ENCODE measurements around the gene PKP3.
"Not testable (repeated sequence)": the region's sequence is repeated elsewhere in the genome, so short reads cannot be mapped to it uniquely, and the experiment has no call there.

The PKP3 gene, protein sequence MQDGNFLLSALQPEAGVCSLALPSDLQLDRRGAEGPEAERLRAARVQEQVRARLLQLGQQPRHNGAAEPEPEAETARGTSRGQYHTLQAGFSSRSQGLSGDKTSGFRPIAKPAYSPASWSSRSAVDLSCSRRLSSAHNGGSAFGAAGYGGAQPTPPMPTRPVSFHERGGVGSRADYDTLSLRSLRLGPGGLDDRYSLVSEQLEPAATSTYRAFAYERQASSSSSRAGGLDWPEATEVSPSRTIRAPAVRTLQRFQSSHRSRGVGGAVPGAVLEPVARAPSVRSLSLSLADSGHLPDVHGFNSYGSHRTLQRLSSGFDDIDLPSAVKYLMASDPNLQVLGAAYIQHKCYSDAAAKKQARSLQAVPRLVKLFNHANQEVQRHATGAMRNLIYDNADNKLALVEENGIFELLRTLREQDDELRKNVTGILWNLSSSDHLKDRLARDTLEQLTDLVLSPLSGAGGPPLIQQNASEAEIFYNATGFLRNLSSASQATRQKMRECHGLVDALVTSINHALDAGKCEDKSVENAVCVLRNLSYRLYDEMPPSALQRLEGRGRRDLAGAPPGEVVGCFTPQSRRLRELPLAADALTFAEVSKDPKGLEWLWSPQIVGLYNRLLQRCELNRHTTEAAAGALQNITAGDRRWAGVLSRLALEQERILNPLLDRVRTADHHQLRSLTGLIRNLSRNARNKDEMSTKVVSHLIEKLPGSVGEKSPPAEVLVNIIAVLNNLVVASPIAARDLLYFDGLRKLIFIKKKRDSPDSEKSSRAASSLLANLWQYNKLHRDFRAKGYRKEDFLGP

DNA sequence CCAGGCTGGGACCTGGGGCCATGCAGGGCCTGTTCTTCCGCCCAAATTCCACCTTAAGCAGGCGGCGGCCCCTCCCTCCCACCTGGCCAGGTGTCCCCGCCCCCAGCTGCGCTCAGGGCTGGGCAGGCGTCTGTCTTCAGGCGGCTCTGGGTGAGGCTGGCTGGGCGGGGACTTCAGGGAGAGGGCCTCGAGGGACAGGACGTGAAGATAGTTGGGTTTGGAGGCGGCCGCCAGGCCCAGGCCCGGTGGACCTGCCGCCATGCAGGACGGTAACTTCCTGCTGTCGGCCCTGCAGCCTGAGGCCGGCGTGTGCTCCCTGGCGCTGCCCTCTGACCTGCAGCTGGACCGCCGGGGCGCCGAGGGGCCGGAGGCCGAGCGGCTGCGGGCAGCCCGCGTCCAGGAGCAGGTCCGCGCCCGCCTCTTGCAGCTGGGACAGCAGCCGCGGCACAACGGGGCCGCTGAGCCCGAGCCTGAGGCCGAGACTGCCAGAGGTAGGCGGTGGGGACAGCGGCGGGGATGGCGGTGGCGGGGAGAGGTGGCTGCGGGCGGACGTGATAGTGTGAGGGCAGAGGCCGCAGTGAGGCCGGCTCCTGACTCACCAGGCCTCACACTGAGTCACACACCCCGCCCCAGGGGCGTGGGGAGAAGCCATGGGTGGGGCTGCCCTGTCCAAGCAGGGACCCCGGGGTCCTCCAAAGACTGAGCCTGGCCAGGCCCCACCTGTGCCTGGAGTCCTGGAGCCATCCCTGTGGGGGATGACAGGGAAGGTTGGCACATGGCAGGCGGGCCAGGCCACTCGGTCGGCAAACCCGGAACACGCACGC lies at the start of gene PKP3:
Gene PKP3 (plus strand): TSS at position 176 of the 824 bp plus-strand sequence. CDS start 84 bp downstream, at position 260.
- no peak for DNase-seq

DNA sequence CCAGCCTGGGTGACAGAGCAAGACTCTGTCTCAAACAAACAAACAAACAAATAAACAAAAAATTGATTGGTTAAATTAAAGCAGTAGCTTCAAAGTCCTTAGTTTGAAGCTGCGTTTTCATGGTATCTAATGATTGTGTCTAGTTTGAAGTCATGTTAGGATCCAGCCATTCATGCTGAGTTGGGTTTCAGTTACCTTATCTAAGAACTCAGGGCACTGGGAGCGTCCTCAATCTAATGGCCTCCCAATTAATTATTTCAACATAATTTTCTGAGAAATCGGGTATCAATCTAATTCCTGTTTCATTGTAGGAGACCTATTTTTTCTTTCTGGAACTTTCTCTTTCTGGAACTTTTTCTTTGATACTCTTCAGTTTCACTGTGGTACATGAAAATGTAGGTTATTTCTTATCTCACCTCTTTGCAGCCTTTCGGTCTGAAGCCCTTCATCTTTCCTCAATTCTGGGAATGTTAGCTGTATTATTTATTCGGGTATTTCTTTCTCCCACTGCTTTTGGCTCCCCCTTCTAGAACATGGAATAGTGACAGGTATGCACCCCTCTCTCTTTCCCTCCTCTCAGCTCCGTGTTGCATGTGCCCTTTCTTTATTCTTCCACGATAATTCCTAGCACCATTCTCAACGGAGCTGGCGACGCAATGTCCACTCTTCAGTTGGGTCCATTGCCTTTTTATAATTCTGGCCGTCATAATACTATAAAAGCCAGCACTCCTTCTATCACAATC lies 49.0 kb upstream of the PKP3 start:
- no peak for DNase-seq

DNA sequence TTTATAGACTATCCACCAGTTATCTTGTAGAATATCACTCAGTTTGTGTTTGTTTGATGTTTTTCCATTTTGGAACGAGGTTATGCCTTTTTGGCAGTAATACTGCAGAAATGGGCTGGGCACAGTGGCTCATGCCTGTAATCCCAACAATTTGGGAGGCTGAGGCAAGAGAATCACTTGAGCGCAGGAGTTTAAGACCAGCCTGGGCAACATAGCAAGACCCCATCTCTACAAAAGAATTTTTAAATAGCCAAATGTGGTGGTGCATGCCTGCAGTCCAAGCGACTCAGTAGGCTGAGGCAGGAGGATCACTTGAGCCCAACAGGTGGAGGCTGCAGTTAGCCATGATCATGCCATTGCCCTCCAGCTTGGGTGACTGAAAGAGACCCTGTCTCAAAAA lies 47.5 kb upstream of the PKP3 start:
- no peak for DNase-seq

DNA sequence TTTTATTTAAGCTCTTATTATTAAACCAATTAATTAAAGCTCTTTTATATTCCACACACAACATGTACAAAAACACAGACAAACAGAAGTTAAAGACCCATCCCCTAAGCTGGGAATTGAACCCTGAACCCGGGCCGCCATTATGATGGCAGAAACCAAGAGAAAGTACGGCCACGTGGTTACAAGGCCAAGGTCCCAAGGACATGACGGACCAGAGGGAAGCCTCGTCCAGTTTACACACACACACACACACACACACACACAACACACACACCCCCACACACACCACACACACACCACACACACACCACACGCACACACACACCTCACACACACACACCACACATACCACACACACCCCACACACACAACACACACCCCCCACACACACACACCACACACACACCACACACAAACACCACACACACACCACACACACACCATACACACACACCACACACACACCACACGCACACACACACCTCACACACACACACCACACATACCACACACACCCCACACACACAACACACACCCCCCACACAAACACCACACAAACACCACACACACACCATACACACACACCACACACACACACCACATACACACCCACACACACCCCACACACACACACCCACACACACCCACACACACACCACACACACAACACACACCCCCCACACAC lies 44.6 kb upstream of the PKP3 start:
- not testable (repeated sequence) for DNase-seq

DNA sequence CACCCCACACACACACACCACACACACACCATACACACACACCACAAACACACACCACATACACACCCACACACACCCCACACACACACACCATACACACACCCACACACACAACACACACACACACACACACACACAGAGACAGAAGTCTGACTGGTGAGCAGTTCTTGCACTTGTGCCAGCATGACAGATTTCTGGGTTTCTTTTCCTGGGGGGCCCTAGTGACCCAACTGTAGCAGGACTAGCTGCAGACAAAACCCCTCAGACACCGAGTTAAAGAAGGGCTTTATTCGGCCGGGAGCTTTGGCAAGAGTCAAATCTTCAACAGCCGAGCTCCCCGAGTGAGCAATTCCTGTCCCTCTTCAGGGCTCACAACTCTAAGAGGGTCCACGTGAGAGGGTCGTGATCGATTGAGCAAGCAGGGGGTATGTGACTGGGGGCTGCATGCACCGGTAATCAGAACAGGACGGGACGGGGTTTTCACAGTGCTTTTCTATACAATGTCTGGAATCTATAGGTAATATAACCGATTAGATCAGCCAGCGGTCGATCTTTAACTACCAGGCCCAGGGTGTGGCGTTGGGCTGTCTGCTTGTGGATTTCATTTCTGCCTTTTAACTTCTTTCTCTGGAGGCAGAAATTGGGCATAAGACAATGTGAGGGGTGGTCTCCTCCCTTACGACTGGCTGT lies 43.8 kb upstream of the PKP3 start:
- not testable (repeated sequence) for DNase-seq

DNA sequence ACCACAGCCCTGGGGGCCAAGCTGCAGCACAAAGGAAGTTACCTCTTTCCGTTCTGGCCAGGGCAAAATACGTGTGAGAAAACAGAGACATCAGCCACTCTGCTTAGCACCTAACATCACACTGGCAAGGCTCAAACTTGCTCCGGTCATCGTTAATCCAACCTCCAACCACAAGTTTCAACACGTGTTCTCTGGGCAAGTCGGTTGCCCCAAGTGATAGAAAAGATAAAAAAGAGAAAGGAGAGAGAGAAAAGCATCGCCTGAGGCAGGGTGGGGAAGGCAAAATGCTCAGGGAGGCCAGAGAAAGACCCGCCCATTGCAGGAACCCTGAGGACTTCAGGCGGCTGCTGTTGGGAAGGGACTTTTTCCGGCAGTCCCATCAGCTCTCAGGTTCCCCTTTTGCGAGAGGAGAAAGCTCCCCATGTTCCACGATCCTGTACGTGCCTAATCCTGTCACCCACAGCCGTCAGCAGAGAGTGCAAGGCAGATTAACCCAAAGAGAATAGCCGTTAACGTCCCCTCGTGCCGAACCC lies 43.2 kb upstream of the PKP3 start:
- DNase-seq = no peak

DNA sequence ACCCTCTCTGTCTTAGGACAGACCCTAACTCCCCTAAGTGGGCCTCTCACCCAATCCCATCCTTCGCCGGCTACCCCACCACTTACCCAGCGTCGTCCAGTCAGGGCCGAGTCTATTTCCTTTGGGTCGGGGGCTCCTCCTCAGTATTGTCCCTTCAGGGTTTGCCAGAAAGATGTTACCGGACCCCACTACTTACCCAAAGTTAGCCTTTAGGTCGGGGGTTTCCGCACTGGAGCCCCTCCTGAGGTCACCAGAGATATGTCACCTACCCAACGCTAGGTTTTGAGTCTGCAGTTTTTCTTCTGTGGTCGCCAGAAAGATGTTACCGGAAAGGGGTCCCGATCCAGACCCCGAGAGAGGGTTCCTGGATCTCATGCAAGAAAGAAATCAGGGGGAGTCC lies 42.6 kb upstream of the PKP3 start:
- DNase-seq = no peak

DNA sequence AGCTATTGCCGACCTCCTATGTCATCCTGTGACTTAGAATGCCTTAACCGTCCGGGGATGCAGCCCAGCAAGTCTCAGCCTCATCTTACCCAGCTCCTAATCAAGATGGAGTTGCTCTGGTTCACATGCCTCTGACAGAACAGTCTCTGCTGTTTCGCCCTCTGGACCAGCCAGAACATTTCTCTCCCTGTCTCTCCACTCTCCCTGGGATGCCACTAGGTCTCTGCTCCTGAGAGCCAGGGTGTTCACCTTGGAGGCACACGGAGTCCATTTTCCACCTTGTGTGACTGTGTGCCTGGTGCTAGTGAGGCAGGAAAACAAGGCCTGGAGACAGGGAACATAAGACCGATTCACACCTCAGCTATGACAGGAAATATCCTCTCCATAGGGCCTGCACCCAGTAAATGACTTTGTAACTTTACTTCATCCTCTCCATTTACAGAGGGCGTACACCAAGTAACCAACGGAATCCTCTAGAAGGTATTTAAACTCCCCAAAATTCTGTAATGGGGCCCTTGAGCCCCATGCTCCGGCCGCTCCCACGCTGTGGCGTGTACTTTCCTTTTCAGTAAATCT lies 41.5 kb upstream of the PKP3 start:
- no peak for DNase-seq

DNA sequence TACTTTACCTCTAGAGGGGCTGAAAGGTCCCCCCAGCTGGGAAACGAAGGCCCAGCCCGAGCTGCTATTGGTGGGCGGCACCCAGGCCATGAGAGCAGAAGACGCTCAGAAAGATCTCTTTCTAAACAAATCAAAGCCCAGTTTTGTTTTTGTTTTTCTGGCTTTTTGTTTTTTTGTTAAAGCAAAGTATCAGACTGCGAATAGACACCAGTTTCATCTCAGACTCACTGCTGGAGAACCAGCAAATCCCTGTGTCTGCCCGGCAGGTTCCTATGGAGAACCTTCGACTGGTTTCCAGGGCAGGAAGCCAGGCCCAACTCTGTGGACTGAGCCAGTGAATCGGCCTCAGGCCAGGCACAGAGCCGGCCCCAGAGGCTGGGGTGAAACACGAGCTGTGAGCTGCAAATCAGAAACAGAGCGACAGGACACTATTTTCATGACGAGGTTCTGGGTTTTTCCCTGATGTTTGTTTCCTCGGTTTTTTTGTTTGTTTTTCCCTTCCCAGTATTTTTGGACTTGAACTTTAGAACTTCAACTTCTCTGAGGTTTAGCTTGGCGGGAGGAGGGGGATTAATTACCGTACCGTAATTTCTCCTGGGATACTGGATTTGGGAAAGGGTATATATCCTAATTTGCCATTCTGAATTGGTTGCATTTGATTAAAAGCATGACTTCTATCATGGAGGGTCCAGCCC lies 40.7 kb upstream of the PKP3 start:
- no peak for DNase-seq

DNA sequence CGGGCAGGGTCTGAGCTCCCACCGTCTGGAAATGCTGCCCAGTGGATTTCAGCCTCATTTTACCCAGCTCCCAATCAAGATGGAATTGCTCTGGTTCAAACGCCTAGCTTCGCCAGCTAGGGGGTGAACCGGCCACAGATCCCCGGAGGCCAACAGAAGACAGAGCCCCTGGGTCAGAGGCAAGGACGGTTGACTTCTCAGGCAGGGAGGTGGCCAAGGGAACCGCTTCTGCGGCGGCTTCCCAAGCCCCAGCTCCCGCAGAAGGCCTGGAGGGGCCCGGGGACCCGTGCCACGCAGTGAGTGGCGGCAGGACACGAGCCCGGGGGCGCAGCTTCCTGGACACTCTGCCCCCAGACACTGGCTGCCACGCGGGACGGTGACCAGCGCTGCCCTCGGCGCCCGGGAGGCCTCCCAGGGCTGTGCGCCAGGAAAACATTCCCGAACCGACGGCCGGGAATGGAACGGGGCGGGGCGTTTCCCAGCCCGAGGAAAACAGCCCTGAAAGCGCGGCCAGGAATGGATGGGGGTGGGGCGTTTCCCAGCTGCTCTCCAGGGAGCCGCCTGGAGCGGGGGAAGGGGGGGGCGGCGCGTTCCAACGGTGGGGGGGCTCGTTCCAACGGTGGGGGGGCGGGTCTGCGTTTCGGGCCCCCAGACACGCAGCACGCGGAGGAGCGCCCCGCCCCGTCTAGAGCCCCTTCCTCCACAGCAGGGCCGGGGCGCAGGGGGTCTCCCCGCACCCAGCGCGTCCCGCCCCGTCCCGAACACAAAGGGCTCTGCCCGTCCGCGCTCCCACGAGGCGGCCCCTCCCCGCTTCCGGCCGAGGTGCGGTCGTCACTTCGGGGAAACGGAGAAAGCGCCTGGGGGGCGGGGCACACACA lies 38.2 kb upstream of the PKP3 start:
- no peak for DNase-seq

DNA sequence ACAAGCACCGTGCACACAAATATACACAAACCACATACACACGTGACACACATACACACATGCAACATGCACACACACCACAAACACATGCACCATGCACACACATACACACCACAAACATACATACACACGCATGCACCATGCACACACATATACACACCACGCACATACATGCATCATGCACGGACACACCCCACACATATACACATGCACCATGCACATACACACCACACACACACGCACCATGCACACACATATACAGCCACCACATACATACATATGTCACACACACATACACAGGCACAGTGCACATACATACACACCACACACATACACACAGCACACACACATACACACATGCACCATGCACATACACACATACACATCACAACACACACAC lies 37.4 kb upstream of the PKP3 start:
- no peak for DNase-seq

DNA sequence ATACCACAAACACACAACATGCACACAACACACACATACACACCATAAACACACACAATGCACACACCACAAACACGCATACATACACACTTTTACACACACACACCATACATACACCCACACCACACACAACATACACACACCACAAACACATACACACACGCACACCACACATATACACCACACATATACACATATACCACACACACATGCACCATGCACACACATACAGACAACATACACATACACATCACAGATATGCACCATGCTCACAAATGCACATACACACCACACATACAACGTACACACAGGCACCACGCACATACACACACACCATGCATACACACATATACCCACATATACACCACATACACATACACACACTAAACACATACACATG lies 36.4 kb upstream of the PKP3 start:
- DNase-seq = no peak

DNA sequence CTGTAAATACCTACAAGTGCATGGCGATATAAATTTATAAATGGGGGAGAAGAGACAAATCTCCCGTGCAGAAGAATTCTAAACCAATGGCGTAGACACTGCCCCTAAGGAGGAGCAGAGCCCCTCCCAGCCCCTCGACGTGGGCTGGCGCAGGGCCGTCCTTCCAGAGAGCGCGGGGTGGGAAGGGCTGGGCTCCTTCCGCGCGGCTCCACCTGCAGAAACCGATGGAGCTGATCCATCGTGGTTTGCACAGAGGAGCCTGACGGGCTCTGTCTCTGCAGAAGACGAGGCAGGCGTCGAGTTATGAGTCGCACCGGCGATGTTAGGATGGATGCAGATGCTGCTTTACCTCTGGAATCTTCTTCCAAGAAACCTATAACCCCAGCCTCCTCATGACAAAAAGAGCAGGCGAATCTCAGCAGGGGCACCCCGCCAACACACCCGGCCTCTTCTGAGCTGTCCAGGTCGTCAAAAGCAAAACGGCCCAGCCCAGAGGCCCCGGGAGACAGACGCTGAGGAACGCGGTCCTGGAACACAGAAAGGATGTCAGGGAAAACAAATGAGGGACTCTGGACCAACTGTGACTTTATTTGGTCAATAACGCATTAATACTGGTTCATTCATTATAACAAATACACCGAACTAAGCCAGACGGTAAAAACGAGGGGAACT lies 35.7 kb upstream of the PKP3 start:
- DNase-seq = no peak

DNA sequence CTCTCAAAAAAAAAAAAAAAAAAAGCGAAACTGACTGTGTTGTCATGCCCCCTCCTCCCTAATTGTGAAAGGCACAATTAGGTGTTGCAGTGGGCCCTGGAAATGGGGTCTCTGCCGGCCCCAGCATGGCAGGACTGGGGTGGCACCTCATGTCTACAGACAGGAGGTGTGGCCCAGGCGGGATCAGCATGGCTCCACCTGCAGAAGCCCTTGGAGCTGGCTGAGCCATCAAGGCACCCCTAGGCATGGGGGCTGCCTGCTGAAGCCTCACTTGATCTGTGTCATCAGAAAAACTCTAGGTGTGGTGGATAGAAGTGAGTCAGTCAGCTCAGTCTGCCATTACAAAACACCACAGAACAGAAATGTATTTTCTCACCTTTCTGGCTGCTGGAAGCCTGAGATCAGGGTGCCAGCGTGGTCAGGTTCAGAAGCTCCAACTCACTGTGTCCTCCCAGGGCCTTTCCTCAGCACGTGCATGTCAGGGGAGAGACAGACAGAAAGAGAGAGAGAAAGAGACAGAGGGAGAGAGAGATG lies 34.8 kb upstream of the PKP3 start:
- no peak for DNase-seq

DNA sequence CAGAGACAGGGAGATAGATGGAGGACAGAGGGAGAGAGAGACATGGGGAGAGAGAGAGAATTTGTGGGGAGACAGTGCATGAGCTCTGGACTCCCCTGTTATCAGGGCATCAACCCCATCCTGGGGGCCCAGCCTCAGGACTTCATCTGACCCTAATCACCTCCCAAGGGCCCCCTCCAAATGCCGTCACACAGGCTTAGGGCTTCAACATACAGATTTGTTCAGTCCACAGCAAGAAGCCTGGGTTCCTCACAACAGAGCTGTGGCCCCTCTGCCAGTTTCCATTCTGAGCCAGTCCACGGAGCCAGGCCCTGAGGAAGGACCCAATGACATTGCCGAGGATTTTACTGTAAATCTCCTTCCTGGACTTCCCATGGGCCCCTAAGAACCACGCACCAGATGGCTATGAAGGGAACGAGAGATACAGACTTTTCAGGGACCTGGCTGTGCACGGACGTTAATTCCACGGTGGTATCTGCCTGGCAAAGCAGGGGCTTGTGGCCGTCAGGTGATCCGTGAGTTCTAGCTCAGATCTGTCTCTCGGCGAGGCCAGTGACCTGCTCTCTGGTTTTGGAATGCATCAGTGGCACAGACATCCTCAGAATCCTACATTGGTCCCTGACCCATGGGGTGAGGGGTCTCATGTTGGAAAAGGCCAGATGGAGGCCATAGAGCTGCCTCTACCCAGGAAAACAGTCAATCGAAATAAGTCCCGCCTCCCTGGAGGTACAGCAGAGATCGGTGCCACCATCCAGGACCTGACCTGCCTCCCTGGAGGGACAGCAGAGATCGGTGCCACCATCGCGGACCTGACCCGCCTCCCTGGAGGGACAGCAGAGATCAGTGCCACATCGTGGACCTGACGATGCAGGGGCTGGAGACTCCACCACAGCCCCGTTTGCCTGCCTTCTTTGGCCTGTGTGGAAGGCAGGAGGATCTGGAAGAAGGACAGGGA lies 33.4 kb upstream of the PKP3 start:
- DNase-seq = no peak

DNA sequence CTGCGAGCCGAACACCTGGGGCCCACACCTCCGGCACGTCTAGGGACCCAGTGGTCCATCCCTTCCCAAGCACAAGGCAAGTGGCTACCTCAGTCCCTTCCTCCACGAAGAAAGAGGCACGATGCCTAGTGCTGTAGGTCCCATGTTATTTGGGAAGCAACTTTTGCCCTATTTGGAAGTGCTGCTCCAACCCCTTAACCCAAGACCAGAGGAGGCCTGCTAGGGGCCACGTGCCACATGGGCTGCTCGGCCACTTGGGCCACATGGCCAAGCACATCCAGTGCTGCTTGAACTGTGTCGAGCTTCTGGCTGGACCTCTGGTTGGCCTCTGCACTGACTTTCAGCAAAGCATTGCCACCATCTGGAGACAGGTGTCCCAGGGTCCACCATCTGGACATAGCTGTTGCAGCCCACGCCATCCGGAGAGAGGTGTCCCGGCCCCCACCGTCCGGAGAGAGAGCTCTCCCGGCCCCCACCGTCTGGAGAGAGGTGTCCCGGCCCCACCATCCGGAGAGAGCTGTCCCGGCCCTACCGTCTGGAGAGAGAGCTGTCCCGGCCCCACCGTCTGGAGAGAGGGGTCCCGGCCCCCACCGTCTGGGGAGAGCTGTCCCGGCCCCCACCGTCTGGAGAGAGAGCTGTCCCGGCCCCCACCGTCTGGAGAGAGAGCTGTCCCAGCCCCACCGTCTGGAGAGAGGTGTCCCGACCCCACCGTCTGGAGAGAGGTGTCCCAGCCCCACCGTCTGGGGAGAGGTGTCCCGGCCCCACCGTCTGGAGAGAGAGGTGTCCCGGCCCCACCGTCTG lies 31.2 kb upstream of the PKP3 start:
- DNase-seq = no peak

Measured in KG1 (cell line).